Coronary artery (tissue), 2 donors: Measurements from ENCODE around the gene IL27RA.

Experiments used
- DNase-seq: peaks from one replicate; pipeline ENCODE4 v3.0.0-alpha.2; 2017; ENCODE audit warnings: low spot score
- H3K27ac ChIP-seq, 2 donors: fragments of 200-600 bp; sonication (generic); one replicate each; pipeline ENCODE4 v1.5.1; 2016 to 2019
- H3K4me3 ChIP-seq: fragments of 200-600 bp; sonication (generic); 2 replicates; pipeline ENCODE4 v1.5.1; 2016; ENCODE audit warnings: mild to moderate bottlenecking, moderate library complexity
- CTCF ChIP-seq: fragments of 200-600 bp; sonication (generic); IDR thresholded peaks from one replicate; pipeline ENCODE4 v1.5.1; 2019; ENCODE audit warnings: antibody characterized with exemption

Gene IL27RA

GRCh38 chr19:14073925-14074838 is 42.6 kb downstream of the IL27RA start:
- Histone ChIP-seq H3K27ac (peak overlapping the region; percentile 85 to 97), H3K4me3 (peak overlapping the region; percentile 83)
- no peak for TF ChIP-seq CTCF
- DNase-seq = no peak

GRCh38 chr19:14078411-14078810 is 46.8 kb downstream of the IL27RA start:
- Histone ChIP-seq H3K4me3 (no peak overlapping the region), H3K27ac (peak overlapping the region in 1 of 2 donors; percentile 55)
- no peak for DNase-seq
- no peak for TF ChIP-seq CTCF

- DNase-seq = peak; percentile 99
Measured at GRCh38 chr19:14080887-14081796, 49.6 kb downstream of the IL27RA start.

GRCh38 chr19:14081797-14082674 is 50.5 kb downstream of the IL27RA start:
- TF ChIP-seq CTCF = no peak
- Histone ChIP-seq H3K4me3 (peak overlapping the region; percentile 95), H3K27ac (peak overlapping the region; percentile 75 to 98)
- DNase-seq = no peak

More at GRCh38 chr19:14080887-14081796, 49.6 kb downstream of the IL27RA start:
- TF ChIP-seq CTCF = no peak
- peak overlapping the region; percentile 95 for H3K4me3 ChIP-seq
- H3K27ac ChIP-seq = peak overlapping the region; percentile 86 to 98

- Histone ChIP-seq H3K27ac (peak overlapping the region; percentile 75 to 98), H3K4me3 (peak overlapping the region; percentile 95)
- DNase-seq = no peak
- TF ChIP-seq CTCF = no peak
Measured at GRCh38 chr19:14082675-14082960, 51.1 kb downstream of the IL27RA start.

GRCh38 chr19:14085309-14085995 is 53.9 kb downstream of the IL27RA start, which contains the start of gene C19orf67:
C19orf67 (minus strand) TSS chr19:14085783; CDS start chr19:14085627, 156 bp downstream.
- Histone ChIP-seq H3K27ac (no peak within 1 kb of the TSS), H3K4me3 (no peak within 1 kb of the TSS)
- TF ChIP-seq CTCF = no peak
- no peak for DNase-seq
